Peyer's patch (tissue), 4 donors: ENCODE results near the gene TRIM9.

Source experiments
- POLR2A ChIP-seq, 2 donors: fragments of 450-650 bp; IDR thresholded peaks; one replicate each; pipeline ENCODE4 v1.5.1; 2017; ENCODE audit warnings: antibody characterized with exemption in 2 of 2, mild to moderate bottlenecking in 2 of 2, moderate library complexity in 2 of 2
- TF ChIP-seq, protein P1 (sequence below), 6 experiments: fragments of 450-650 bp in 4 of 6; fragments of 200-600 bp in 2 of 6; sonication (generic) in 1 of 6; IDR thresholded peaks; one replicate each; pipeline ENCODE4 v1.5.1; 2017 to 2019; ENCODE audit warnings: antibody characterized with exemption in 6 of 6, mild to moderate bottlenecking in 3 of 6, moderate library complexity in 1 of 6

DNA sequence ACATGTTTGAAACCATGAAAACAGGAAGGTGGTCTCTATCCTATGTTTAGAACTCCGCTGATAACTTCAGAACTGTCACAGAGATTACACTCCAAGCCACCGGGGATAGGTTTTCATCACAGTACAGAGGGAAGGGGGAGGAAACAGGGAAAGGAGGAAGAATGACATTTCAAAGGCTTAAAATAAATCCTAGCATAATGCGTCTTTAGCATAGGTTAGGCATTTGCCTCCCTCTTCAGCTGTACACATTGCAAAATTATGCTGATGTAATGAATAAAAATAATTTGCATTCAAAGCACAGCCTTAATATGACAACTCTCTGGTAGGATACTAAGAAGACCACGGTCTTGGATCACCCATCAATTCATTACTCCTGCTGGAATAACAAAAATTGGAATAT lies 96.3 kb downstream of the TRIM9 start:
- TF ChIP-seq, protein P1, sequence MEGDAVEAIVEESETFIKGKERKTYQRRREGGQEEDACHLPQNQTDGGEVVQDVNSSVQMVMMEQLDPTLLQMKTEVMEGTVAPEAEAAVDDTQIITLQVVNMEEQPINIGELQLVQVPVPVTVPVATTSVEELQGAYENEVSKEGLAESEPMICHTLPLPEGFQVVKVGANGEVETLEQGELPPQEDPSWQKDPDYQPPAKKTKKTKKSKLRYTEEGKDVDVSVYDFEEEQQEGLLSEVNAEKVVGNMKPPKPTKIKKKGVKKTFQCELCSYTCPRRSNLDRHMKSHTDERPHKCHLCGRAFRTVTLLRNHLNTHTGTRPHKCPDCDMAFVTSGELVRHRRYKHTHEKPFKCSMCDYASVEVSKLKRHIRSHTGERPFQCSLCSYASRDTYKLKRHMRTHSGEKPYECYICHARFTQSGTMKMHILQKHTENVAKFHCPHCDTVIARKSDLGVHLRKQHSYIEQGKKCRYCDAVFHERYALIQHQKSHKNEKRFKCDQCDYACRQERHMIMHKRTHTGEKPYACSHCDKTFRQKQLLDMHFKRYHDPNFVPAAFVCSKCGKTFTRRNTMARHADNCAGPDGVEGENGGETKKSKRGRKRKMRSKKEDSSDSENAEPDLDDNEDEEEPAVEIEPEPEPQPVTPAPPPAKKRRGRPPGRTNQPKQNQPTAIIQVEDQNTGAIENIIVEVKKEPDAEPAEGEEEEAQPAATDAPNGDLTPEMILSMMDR (IDR thresholded peaks at IDR 0.05), result no peak
- no peak for TF ChIP-seq POLR2A (IDR thresholded peaks at IDR 0.05)
